ENCODE results near the gene GLS2. TPM values are rescaled to one million over a fixed set of nuclear protein-coding genes. Genes with fewer than 3 reads are reported as not detected.

GLS2 gene
- total and polyA plus RNA-seq, 9 of the 15 experiments (the other 6 are each of a cell fraction or from before 2014, with no cell fraction given) = 0.11 TPM; not detected in 8

GRCh38 chr12:56437430-56438176 is 50.4 kb downstream of the GLS2 start (continued):
- TF ChIP-seq PATZ1 (CRISPR knock-in tag; IDR thresholded peaks at IDR 0.05; ENCODE audit: borderline replicate concordance) = no peak
- peak; percentile 24; the same call in 1 of the 2 replicates for TF ChIP-seq VEZF1 (CRISPR knock-in tag; IDR thresholded peaks at IDR 0.05)
- TF ChIP-seq NEUROD1 (IDR thresholded peaks at IDR 0.05; ENCODE audit: borderline replicate concordance, low read depth, low read length, partially characterized antibody) = no peak
- no peak for TF ChIP-seq CHD2 (IDR thresholded peaks at IDR 0.05; ENCODE audit: low read depth, low read length)
- peak; percentile 95 for TF ChIP-seq LCOR (CRISPR knock-in tag; IDR thresholded peaks at IDR 0.05)
- TF ChIP-seq ZNF134 (CRISPR knock-in tag; conservative IDR thresholded peaks at IDR 0.05) = no peak
- TF ChIP-seq TEAD2 (tag; IDR thresholded peaks at IDR 0.05) = no peak; the same call in 1 of the 2 replicates
- no peak for TF ChIP-seq ERF (CRISPR knock-in tag; IDR thresholded peaks at IDR 0.05)
- no peak for TF ChIP-seq NR3C1 (CRISPR knock-in tag; IDR thresholded peaks at IDR 0.05)
- TF ChIP-seq SMARCA5 (IDR thresholded peaks at IDR 0.05) = peak; percentile 77
- no peak for TF ChIP-seq ZNF76 (CRISPR knock-in tag; IDR thresholded peaks at IDR 0.05; ENCODE audit: borderline replicate concordance)
- 0 out of 2 replicates have a peak, but pooled peaks have one; percentile 16 for TF ChIP-seq ZFX (CRISPR knock-in tag; IDR thresholded peaks at IDR 0.05)
- no peak for TF ChIP-seq ZNF431 (CRISPR knock-in tag; IDR thresholded peaks at IDR 0.05)
- TF ChIP-seq SETDB1 (IDR thresholded peaks at IDR 0.05; ENCODE audit: low read length) = no peak
- no peak for TF ChIP-seq ZNF583 (CRISPR knock-in tag; IDR thresholded peaks at IDR 0.05)
- TF ChIP-seq CGGBP1 (CRISPR knock-in tag; IDR thresholded peaks at IDR 0.05) = no peak
- TF ChIP-seq SRF (CRISPR knock-in tag; IDR thresholded peaks at IDR 0.05) = no peak
- TF ChIP-seq ZBTB5 (IDR thresholded peaks at IDR 0.05) = no peak
- TF ChIP-seq ZNF780A (CRISPR knock-in tag; IDR thresholded peaks at IDR 0.05) = no peak
- TF ChIP-seq BDP1 (IDR thresholded peaks at IDR 0.05; ENCODE audit: insufficient read depth, insufficient read length) = no peak
- no peak for TF ChIP-seq XRCC3 (IDR thresholded peaks at IDR 0.05)
- TF ChIP-seq YY1 (IDR thresholded peaks at IDR 0.05; ENCODE audit: borderline replicate concordance in 1 of 3, control insufficient read depth in 1 of 3, extremely low read depth in 1 of 3, insufficient read depth in 3 of 3, insufficient read length in 1 of 3, insufficient replicate concordance in 2 of 3, low read depth in 1 of 3, low read length in 2 of 3) = no peak

Data from K562 (cell line).